GM19240 (cell line): Measurements from ENCODE around the gene C19orf47.

ENCODE experiments used
- DNase-seq: peaks from one replicate; pipeline ENCODE4 v3.0.0; 2011; ENCODE audit warnings: low spot score; ENCODE audit not compliant: insufficient read length

C19orf47 gene

DNA sequence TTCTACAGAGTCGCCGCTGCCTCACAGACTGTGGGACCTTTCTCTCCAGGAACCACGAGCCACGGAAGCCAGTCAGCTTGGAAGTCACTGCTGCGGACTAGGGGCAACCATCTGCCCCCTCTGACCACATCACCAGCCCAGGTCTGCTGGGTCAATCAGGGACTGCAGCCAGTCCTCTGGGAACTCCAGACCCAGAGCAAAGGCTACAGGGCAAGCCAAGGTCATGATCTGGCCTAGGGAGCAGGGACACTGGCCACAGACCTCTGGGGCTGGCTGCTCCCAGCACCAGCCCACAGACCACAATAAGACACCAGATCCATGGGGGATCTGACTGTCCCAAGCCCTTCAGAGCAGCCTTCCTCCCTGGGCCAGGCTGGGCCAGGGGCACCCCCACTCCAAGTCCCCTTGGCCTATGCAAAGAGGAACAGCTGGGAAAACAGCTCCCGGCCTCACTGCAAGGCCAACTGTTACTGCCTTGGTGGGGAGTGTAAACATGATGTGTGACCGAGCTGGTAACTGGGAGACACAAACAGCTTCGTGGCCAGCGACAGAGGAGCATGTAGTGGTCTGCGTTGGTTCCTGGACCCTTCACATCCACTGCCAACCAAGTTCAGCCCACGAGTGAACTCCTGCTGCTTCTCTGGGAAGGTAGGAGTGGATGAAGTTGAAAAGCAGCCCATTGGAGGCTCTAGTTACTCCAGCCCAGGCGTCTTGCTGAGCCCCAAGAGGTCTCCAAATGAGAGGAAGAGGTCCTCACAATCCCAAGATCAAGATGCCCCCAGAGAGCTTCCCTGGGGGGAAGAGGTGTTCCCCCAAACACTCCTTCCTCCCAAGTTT is 64.6 kb downstream of the C19orf47 start:
- no peak for DNase-seq

DNA sequence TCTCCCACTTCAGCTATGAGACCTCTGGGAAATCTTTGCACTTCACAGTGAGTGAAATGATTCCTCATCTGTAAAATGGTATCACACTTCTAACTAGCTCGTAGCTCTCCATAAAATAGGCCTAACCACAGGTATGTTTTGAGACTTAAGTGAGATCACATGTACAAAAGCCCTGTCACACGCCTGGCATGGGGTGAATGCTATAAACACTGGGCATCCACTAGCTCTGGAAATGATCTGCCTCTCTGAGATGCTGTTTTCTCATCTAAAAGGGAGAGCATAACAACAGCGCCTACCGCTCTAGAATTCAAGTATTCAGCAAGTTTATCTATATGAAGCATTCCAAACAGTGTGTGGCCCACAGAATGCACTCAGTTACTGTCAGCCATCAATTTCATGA is 65.3 kb downstream of the C19orf47 start:
- no peak for DNase-seq

- DNase-seq, result no peak
These were observed 66.0 kb downstream of the C19orf47 start for GRCh38 chr19:40282209-40282580.

- no peak for DNase-seq
These were observed 66.6 kb downstream of the C19orf47 start for GRCh38 chr19:40281381-40282208.

- DNase-seq, result no peak
These were observed 67.5 kb downstream of the C19orf47 start for GRCh38 chr19:40280608-40281221.

GRCh38 chr19:40279761-40280607 is 68.2 kb downstream of the C19orf47 start:
- DNase-seq, result no peak

DNA sequence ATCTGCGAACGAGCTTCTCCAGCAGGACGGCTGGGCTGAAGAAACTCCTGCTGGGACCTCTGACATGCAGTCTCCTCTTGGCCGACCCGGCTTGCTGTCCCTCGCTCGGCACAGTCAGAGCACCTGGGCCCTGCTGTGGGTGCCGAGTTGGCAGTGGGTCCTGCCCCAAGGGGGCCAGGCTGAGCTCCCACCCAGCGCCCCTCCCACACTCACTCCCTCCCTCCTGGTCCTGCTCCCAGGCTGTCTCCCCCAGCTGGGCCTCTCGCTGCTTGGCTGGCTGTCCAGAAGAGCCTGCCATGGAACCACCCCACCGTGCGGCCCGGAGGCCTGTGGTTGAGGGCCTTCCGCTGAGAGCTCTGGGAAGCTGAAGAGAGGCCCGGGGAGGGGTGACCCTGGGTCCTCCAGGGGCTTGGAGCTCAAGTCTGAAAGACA is 69.1 kb downstream of the C19orf47 start:
- no peak for DNase-seq

- no peak for DNase-seq
These were observed 69.7 kb downstream of the C19orf47 start for GRCh38 chr19:40278361-40279035.

- DNase-seq, result no peak
These were observed 70.7 kb downstream of the C19orf47 start for GRCh38 chr19:40277356-40278059.

DNA sequence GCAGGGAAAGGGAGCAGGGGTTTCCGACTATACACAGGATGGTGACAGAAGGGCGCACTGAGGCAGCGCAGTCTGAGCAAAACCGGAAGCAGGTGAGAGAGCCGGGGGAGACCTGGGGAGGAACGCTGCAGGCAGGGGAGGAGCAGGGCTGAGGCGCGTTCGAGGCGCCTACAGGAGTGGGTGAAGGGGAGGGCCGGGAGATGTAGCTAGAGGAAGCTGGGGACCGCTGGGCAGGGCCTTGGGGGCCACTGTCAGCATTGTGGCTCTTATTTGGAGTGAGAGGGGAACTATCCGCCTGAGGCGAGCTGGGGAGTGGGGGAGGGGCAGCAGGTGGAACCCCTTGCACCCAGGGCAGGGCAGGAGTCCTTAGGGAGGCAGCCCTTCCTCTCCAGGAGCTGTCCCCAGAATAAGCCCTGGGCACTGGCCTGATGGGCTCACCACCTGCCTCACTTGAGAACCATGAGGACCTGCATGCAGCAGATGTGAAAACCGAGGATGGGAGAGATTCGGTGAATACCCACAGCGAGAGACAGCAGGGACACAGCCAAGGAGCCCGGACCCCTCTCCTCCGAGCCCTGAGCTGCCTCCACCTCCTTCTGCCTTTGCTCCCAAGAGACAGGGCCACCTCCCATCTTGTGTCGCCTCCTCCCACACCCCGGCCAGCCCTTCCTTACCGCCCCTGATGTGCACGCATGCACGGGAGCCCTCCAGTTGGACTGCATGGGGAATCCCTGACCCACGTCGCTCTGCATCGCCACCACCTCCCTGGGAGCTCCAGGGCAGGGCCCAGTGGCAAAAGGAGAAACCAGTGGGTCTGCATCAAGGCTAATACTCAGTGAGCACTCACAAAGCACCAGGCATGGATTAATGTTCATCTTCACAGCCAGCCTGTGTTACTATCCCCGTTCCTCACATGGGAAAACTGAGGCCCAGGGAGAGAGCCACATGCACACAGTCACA is 73.3 kb downstream of the C19orf47 start:
- DNase-seq, result no peak

- no peak for DNase-seq
These were observed 74.5 kb downstream of the C19orf47 start for GRCh38 chr19:40273469-40274360.

DNA sequence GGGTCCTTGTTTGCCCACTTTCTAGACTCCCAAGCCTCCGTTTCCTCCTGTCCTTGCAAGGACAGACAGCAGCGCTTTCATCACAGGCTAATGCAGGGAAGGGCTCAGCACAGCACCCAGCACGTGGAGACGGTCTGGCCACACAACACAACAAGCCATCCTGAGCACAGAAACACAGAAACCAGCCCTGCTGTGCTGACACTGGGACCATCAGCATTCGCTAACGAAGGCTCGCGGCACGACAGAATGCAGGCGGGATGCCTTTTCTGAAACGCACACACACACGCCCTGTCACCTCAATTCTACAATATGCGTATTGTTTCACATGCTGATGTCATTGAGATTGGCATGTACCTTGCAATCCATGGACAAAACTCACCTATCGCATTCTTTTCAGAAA is 75.9 kb downstream of the C19orf47 start:
- DNase-seq, result no peak

DNA sequence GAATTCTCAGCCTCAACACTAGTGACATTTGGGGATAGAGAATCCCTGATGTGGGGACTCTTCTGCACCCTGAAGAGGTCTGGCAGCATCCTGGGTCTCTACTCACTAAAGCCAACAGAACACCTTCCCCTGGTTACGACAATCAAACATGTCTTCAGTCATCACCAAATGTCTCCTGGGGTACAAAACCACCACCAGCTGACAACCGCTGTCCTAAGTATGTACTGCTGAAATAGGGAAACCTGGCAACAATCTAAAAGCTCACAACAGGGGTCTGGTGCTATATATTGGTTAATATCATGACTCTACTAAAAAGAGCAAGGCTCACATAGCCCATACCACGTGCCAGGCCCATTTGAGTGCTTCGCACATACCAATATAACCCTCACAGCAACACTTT is 76.5 kb downstream of the C19orf47 start:
- no peak for DNase-seq

DNA sequence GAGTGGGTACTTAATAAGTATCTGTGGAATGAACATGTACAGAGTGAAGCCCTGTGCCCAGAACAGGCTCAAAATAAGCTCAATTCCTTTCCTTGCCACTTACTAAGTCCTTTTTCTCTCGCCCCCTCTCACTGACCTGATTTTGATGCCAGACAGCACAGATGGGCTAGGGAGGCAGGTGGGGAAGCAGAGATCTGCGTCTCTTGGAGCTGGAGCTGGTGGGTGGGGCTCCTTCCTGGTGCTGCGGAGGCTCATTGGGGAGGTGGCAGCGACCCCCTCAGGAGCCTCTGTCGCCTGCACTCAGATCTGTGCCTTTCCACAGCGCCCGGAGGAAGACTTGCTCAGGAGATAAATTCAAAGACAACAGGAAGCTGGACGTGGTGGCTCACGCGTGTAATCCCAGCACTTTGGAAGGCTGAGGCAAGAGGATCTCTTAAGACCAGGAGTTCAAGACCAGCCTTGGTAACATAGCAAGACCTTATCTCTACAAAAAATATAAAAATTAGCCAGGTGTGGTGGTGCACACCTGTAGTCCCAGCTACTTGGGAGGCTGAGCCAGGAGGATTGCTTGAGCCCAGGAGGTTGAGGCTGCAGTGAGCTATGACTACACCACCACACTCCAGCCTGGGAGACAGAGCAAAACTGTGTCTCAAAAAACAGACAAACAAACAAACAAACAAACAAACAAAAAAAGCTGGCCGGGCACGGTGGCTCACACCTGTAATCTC is 77.7 kb downstream of the C19orf47 start:
- no peak for DNase-seq
